Measurements from ENCODE around the gene TLX3.

DNA sequence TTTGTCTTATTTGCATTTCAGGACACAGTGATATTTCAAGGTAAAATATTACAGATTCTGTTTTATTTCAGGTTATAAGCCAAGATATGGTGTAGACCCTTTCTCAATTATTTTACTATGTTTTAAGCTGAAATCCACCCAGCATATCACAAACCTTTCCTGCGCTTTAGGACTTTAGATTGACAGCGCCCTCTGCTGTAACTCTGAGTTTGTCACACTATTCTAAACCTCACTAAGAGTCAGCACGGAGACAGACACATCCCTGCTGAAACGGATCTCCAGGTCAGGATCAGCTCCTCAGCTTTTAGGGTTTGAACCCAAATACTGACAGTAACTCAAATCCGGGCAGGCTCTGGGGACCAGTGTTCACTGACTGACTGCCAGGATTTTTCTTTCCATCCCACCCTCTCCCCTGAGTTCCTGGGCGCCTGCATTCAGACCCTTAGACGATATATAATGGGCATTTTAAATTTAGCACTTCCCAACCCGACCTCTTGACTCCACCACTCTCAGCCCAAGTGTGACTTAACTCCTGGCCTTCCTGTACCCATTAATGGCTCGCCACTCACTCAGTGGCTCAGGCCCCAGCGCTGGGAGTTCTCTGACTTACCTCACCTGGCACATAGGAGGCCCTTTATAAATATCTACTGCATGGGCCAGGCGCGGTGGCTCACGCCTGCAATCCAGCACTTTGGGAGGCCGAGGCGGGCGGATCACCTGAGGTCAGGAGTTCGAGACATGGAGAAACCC is 33.5 kb downstream of the TLX3 start:
- TF ChIP-seq, protein P1, sequence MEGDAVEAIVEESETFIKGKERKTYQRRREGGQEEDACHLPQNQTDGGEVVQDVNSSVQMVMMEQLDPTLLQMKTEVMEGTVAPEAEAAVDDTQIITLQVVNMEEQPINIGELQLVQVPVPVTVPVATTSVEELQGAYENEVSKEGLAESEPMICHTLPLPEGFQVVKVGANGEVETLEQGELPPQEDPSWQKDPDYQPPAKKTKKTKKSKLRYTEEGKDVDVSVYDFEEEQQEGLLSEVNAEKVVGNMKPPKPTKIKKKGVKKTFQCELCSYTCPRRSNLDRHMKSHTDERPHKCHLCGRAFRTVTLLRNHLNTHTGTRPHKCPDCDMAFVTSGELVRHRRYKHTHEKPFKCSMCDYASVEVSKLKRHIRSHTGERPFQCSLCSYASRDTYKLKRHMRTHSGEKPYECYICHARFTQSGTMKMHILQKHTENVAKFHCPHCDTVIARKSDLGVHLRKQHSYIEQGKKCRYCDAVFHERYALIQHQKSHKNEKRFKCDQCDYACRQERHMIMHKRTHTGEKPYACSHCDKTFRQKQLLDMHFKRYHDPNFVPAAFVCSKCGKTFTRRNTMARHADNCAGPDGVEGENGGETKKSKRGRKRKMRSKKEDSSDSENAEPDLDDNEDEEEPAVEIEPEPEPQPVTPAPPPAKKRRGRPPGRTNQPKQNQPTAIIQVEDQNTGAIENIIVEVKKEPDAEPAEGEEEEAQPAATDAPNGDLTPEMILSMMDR (conservative IDR thresholded peaks at IDR 0.05; ENCODE audit: low read depth, low read length): peak; percentile 78
- no peak for TF ChIP-seq NFE2L2 (IDR thresholded peaks at IDR 0.05; ENCODE audit: low read depth, low read length)
- no peak for TF ChIP-seq MAFK (IDR thresholded peaks at IDR 0.05; ENCODE audit: low read depth, low read length)
- no peak for TF ChIP-seq MAZ (IDR thresholded peaks at IDR 0.05; ENCODE audit: borderline replicate concordance, low read depth, low read length)
- peak; percentile 79 for TF ChIP-seq RAD21 (IDR thresholded peaks at IDR 0.05; ENCODE audit: low read length)
- TF ChIP-seq POLR2A (IDR thresholded peaks at IDR 0.05; ENCODE audit: low read depth, low read length): no peak
